PC-3 (cell line): ENCODE measurements around the gene FAM53B. TPM values are rescaled to one million over a fixed set of nuclear protein-coding genes. Genes with fewer than 3 reads are reported as not detected.

Source experiments
- ATAC-seq: fragments of 200-7000 bp; cut with Tn5 transposase; 2 replicates; pipeline ENCODE4 v1.9.1; 2020; ENCODE audit warnings: mild to moderate bottlenecking, moderate library complexity
- BruUV-seq: library from RNA; stranded (reverse); fragments of 400-500 nt; replicated peaks from 2 replicates; lab custom pipeline; 2021; lab: Mats Ljungman, UMichigan
- CTCF ChIA-PET: fragments of 300-600 bp; sonication (Branson Sonifier 250); formaldehyde crosslinking; loops from one replicate; lab custom pipeline; 2022; ENCODE audit warnings: antibody characterized with exemption; lab: Charles Lee
- POLR2A ChIA-PET: fragments of 300-600 bp; sonication (Branson Sonifier 250); formaldehyde crosslinking; loops from one replicate; lab custom pipeline; 2022; ENCODE audit warnings: antibody characterized with exemption; ENCODE audit not compliant: unreplicated experiment; lab: Charles Lee
- DNase-seq: peaks from one replicate; pipeline ENCODE4 v3.0.0-alpha.2; 2015
- H2AFZ ChIP-seq: fragments of 300-600 bp; sonication (generic); 2 replicates; pipeline ENCODE4 v1.6.0; 2016; ENCODE audit warnings: antibody characterized with exemption, low read length
- H3F3A ChIP-seq: fragments of 300-600 bp; sonication (generic); one replicate; pipeline ENCODE4 v1.6.0; 2017; ENCODE audit warnings: antibody characterized with exemption, low read length, control low read depth, mild to moderate bottlenecking; ENCODE audit not compliant: unreplicated experiment
- H3K27ac ChIP-seq: fragments of 300-600 bp; sonication (generic); 2 replicates; pipeline ENCODE4 v1.5.1; 2016; ENCODE audit warnings: mild to moderate bottlenecking, low read length
- H3K27me3 ChIP-seq: fragments of 300-600 bp; sonication (generic); 2 replicates; pipeline ENCODE4 v1.6.1; 2016; ENCODE audit warnings: low read length, mixed read lengths
- H3K36me3 ChIP-seq: fragments of 300-600 bp; sonication (generic); 2 replicates; pipeline ENCODE4 v1.6.1; 2016; ENCODE audit warnings: low read depth, mixed run types, low read length, mixed read lengths
- H3K4me1 ChIP-seq: fragments of 300-600 bp; sonication (generic); 2 replicates; pipeline ENCODE4 v1.5.1; 2016; ENCODE audit warnings: low read length; ENCODE audit not compliant: insufficient read depth
- H3K4me2 ChIP-seq: fragments of 300-600 bp; sonication (generic); 2 replicates; pipeline ENCODE4 v1.6.0; 2016; ENCODE audit warnings: low read length
- H3K4me3 ChIP-seq: fragments of 300-600 bp; sonication (generic); 2 replicates; pipeline ENCODE4 v1.5.1; 2016; ENCODE audit warnings: mild to moderate bottlenecking, low read length, mixed read lengths
- H3K79me2 ChIP-seq: fragments of 300-600 bp; sonication (generic); 2 replicates; pipeline ENCODE4 v1.6.1; 2017; ENCODE audit warnings: low read length, mixed read lengths
- H3K9ac ChIP-seq: fragments of 300-600 bp; sonication (generic); 2 replicates; pipeline ENCODE4 v1.6.0; 2016; ENCODE audit warnings: mild to moderate bottlenecking, low read length
- H3K9me2 ChIP-seq: fragments of 300-600 bp; sonication (generic); replicated peaks from 2 replicates; pipeline ENCODE4 v1.6.1; 2016; ENCODE audit warnings: mixed run types, low read length, mixed read lengths
- H3K9me3 ChIP-seq: fragments of 300-600 bp; sonication (generic); 2 replicates; pipeline ENCODE4 v1.6.1; 2016; ENCODE audit warnings: low read length, mixed read lengths
- H4K20me1 ChIP-seq: fragments of 300-600 bp; sonication (generic); 2 replicates; pipeline ENCODE4 v1.6.1; 2016; ENCODE audit warnings: low read length, mixed read lengths
- CTCF ChIP-seq: fragments of 300-600 bp; sonication (generic); conservative IDR thresholded peaks from 2 replicates; pipeline ENCODE4 v1.5.1; 2017; ENCODE audit warnings: antibody characterized with exemption, low read depth, mild to moderate bottlenecking, low read length
- EZH2 ChIP-seq: fragments of 300-600 bp; sonication (generic); IDR thresholded peaks from one replicate; pipeline ENCODE4 v1.6.1; 2017; ENCODE audit warnings: antibody characterized with exemption, mild to moderate bottlenecking, low read length; ENCODE audit not compliant: unreplicated experiment
- EZH2phosphoT487 ChIP-seq: fragments of 300-600 bp; sonication (generic); IDR thresholded peaks from 2 replicates; pipeline ENCODE4 v1.6.1; 2018; ENCODE audit warnings: mild to moderate bottlenecking, antibody characterized with exemption, low read length, borderline replicate concordance
- intact Hi-C: fragments of 100-400 bp; cut with micrococcal nuclease; formaldehyde crosslinking; loops from 2 replicates; pipeline ENCODE4 v1.9.0; 2023
- total RNA-seq: library from RNA; depleted of rRNA; stranded (reverse); fragments of >200 nt; gene quantifications from 2 replicates; pipeline ENCODE4 v1.2.3, GENCODE V29; 2014

The FAM53B gene
- total RNA-seq, 1 experiment from 2014 or later = 19.4 TPM

- H3K27me3 ChIP-seq = no peaks in the 10 kb centered on the region
- H3K36me3 ChIP-seq = no peaks in the 10 kb centered on the region
- no peak overlapping the region for H3K9ac ChIP-seq
- no peak overlapping the region for H3K4me2 ChIP-seq
- H3K4me1 ChIP-seq = no peaks in the 10 kb centered on the region
- no TSS peak for BruUV-seq
- no peak overlapping the region for H3K4me3 ChIP-seq
- H3F3A ChIP-seq = no peaks in the 10 kb centered on the region
- H3K9me3 ChIP-seq = no peaks in the 10 kb centered on the region
- intact Hi-C loops = no loop called here
- no peak overlapping the region for H3K27ac ChIP-seq
- ATAC-seq = no peak
- no peaks in the 10 kb centered on the region for H4K20me1 ChIP-seq
- no peaks in the 10 kb centered on the region for H3K9me2 ChIP-seq
- POLR2A ChIA-PET = no interaction called here
- DNase-seq = no peak
- H3K79me2 ChIP-seq = no peaks in the 10 kb centered on the region
- CTCF ChIA-PET = interaction anchor here (1.1 kb wide), 1 partner anchor 21 kb away, joined by 3 read pairs; no protein-coding TSS in a partner anchor
- TF ChIP-seq EZH2phosphoT487 = no peak
- no peak for TF ChIP-seq CTCF
- TF ChIP-seq EZH2 = no peak
- H2AFZ ChIP-seq = no peak overlapping the region
These were observed 153.7 kb downstream of the FAM53B start for GRCh38 chr10:124590216-124591122.

- TF ChIP-seq EZH2phosphoT487 (no peak), CTCF (no peak), EZH2 (no peak)
- Histone ChIP-seq H3K4me3 (no peak overlapping the region), H3K9me3 (no peaks in the 10 kb centered on the region), H3K79me2 (no peaks in the 10 kb centered on the region), H3K27me3 (no peaks in the 10 kb centered on the region), H4K20me1 (no peaks in the 10 kb centered on the region), H3K36me3 (no peaks in the 10 kb centered on the region), H3K27ac (no peak overlapping the region), H2AFZ (no peak overlapping the region), H3F3A (no peaks in the 10 kb centered on the region), H3K9ac (no peak overlapping the region), H3K4me2 (no peak overlapping the region), H3K9me2 (no peaks in the 10 kb centered on the region), H3K4me1 (no peaks in the 10 kb centered on the region)
- ChIA-PET CTCF (interaction anchor here (1.1 kb wide), 1 partner anchor 20 kb away, joined by 3 read pairs; no protein-coding TSS in a partner anchor), POLR2A (no interaction called here)
- no TSS peak for BruUV-seq
- DNase-seq (no peak), ATAC-seq (no peak)
- intact Hi-C loops = no loop called here
These were observed 154.6 kb downstream of the FAM53B start for GRCh38 chr10:124589491-124590041.
